ENCODE data around the gene NFAT5.
"Not testable (repeated sequence)": the region's sequence is repeated elsewhere in the genome, so short reads cannot be mapped to it uniquely, and the experiment has no call there.

NFAT5 gene

GRCh38 chr16:69596801-69597200, 31.0 kb downstream of the NFAT5 start:
- no peak for DNase-seq

DNA sequence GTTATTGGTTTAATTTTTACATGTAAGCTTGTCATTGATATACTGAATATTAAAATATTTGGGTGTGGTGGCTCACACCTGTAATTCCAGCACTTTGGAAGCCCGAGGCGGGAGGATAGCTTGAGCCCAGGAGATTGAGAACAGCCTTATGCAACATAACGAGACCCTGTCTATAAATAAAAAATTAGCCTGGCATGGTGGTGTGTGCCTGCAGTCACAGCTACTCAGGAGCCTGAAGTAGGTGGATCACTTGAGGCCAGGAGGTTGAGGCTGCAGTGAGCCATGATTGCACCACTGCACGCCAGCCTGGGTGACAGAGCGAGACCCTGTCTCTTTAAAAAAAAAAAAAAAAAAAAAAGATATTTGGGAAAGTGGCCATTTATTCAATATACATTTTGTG, 32.3 kb downstream of the NFAT5 start:
- no peak for DNase-seq

GRCh38 chr16:69599731-69600130, 34.0 kb downstream of the NFAT5 start:
- no peak for DNase-seq

- DNase-seq: no peak
These were observed 34.4 kb downstream of the NFAT5 start for GRCh38 chr16:69600202-69600601.

- DNase-seq: no peak
These were observed 35.5 kb downstream of the NFAT5 start for GRCh38 chr16:69601250-69601649.

DNA sequence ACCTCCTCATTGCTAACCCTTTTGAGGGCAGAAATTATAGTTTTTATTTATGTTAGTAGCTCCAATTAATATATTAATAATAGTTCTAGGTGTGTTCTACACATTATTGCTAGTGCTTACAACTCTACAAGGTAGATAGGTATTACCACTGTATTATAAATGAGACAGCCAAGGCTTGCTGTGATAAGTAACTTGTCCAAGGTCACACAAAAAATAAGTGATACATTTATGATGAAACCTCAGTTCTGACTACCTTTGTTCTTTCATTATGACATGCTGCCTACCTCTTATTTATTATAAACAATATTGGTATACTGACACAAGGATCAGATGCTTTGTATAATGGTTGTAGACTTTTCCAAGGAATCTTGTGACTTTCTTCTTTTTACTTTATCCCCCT, 41.2 kb downstream of the NFAT5 start:
- DNase-seq: no peak

- DNase-seq: no peak
These were observed 41.9 kb downstream of the NFAT5 start for GRCh38 chr16:69607674-69608073.

GRCh38 chr16:69610356-69610755, 44.6 kb downstream of the NFAT5 start:
- DNase-seq: no peak

DNA sequence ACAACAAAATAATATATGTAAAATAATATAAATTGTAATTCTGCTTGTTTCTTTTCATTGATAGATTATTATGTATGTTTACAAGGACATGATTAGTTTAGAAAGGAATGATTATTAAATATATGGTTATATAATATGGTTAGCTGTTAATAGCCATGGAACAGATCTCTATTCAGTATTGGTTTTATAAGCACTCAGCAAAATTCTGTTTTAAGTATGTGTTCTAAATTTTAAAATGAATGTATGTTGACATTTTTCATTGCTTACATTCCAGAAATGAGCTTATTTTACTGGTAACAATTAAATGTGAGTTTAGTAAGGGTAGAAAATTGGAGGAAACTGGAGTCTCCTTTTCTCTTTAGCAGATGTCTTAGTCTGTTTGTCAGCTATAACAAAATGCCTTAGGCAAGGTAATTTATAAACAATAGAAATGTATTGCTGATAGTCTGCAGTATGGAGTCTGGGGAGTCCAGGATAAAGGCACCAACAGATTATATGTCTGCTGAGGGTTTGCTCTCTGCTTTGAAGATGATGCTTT, 45.4 kb downstream of the NFAT5 start:
- no peak for DNase-seq

GRCh38 chr16:69613378-69614154, 47.8 kb downstream of the NFAT5 start:
- DNase-seq: no peak

- DNase-seq: no peak
These were observed 49.8 kb downstream of the NFAT5 start for GRCh38 chr16:69615528-69615927.

DNA sequence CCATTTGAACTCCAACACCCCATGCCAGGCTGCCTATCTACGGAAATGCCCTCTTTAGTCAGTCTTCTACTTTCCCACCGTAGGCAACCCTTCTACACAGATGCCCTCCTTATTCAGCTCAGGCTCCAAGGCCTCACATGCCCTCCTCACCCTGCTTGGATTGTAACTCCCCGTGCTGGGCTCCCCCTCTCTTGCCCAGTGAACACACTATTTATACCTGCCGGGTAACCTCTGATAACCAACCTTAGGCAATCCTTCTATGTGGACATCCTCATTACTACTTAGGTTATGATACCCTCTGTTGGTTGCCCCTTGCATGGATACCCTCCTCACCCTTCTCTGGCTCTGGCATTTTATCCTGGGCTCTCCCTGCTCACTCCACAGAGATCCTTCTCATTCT, 50.3 kb downstream of the NFAT5 start:
- DNase-seq: no peak

DNA sequence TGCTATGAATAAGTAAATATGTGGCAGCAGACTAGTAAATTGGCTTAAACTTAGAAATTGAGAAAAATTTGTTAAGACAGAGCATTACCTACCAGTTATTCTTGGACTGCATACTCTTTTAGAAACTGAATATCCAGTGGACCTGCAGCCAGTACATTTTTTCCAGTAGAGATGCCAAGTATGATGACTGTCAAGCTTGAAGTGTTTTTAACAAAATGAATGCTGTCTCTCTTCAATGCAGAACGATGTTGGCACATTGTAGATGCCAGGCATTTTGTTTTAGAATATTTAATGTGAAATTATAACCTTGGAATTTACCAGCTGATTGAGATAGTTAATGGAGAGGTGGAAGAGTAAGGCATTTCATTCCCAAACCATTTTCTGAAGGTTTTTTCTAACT, 52.5 kb downstream of the NFAT5 start:
- no peak for DNase-seq

DNA sequence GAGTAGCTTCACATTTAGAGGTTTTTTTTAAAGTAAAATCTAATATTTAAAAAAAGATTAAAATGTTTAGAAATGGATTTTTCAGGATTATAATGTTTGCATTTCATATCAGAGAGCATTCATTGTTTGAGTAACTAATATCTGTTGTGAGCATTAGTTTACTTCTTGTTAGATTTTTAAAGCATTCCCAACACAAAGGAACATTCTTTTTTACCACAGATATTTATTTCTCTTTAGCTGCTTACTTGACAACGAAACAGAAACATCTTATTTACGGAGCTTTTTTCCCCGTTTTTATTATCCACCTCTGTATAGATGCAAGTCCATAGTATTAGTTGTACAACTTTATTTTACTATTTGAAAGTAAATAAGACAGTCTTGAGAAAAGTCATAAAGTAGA, 53.0 kb downstream of the NFAT5 start:
- DNase-seq: no peak

- no peak for DNase-seq
These were observed 53.7 kb downstream of the NFAT5 start for GRCh38 chr16:69619514-69619913.

DNA sequence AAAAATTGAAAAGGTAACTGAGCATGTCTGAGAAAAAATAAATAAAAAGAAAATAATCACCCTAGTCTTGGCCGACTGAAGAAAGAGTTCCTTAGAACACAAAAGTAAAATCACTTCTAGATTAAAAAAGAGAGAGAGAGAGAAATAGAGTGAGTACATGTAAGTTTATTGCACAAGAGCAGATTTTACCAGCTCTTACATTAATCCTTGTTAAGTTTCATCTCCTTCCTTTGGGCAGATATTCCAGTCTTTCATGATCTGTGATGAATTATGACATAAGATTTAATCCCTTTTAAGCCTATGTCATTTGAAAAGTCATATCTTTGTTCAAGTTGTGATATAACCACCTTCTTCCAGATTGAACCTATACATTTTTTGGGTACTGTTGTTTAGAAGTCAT, 54.8 kb downstream of the NFAT5 start:
- DNase-seq: no peak

- no peak for DNase-seq
These were observed 55.5 kb downstream of the NFAT5 start for GRCh38 chr16:69621225-69621624.

- no peak for DNase-seq
These were observed 60.5 kb downstream of the NFAT5 start for GRCh38 chr16:69626256-69626655.

- no peak for DNase-seq
These were observed 67.1 kb downstream of the NFAT5 start for GRCh38 chr16:69632828-69633227.

DNA sequence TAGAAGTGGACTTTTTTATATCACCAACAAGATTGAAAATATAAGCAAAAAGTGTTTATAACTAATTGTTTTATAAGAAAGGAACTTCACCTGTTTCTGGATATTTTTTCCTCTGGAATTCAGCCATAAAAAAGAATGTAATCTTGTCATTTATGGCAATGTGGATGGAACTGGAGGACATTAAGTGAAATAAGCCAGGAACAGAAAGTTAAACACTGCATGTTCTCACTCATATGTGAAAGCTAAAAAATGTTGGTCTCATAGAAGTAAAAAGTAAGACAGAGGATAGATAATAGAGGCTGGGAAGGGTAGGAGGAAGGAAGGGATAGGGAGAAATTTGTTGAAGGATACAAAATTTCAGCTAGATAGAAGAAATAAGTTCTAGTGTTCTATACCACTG, 67.6 kb downstream of the NFAT5 start:
- DNase-seq: no peak

DNA sequence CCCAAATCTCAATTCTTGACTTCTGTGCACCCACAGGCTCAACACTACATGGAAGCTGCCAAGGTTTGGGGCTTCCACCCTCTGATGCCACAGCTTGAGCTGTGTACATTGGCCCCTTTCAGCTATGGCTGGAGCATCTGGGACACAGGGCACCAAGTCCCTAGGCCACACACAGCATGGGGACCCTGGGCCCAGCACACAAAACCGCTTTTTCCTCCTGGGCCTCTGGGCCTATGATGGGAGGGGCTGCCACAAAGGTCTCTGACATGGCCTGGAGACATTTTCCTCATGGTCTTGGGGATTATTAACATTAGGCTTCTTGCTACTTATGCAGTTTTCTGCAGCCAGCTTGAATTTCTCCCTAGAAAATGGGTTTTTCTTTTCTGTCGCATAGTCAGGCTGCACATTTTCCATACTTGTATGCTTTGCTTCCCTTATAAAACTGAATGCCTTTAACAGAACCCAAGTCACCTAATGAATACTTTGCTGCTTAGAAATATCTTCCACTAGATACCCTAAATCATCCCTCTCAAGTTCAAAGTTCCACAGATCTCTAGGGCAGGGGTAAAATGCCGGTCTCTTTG, 70.9 kb downstream of the NFAT5 start:
- not testable (repeated sequence) for DNase-seq

- not testable (repeated sequence) for DNase-seq
These were observed 71.6 kb downstream of the NFAT5 start for GRCh38 chr16:69637206-69637865.

- DNase-seq: not testable (repeated sequence)
These were observed 78.2 kb downstream of the NFAT5 start for GRCh38 chr16:69643997-69644396.

DNA sequence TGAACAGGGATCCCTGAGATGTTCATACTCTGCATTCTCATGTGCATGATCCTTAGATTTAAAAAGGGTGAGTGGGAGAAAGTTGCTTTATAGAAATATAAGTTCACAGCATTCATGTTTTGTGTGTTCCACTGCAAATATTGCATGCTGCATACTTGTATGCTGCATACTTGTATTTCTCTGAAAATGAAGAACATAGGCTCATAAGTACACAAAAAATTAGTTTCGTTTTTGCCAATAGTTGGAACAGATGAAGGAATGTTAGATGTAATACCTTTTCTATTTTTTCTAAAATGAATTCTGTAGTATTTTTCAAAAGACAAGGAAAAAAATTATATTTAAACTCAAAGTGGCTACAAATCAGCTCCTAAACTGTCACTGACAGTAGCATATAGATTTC, 79.0 kb downstream of the NFAT5 start:
- no peak for DNase-seq

All from activated gamma-delta T cell treated with Interleukin-2 at 50 U/mL for 16 hours (primary cell).